KMS-11 (cell line): ENCODE measurements around the gene ABCB8.

Source experiments
- H2AFZ ChIP-seq: fragments of 200-600 bp; sonication (generic); 2 replicates; pipeline ENCODE4 v1.6.1; 2016; ENCODE audit warnings: antibody characterized with exemption, mixed run types, low read depth
- H3K27ac ChIP-seq: fragments of 200-600 bp; sonication (generic); 2 replicates; pipeline ENCODE4 v1.6.1; 2016; ENCODE audit warnings: mild to moderate bottlenecking, mixed run types
- H3K27me3 ChIP-seq: fragments of 200-600 bp; sonication (generic); 2 replicates; pipeline ENCODE4 v1.6.1; 2017; ENCODE audit warnings: mild to moderate bottlenecking, low read depth, mixed run types, moderate library complexity; ENCODE audit not compliant: insufficient read depth
- H3K36me3 ChIP-seq: fragments of 200-600 bp; sonication (generic); 2 replicates; pipeline ENCODE4 v1.6.1; 2017; ENCODE audit warnings: mild to moderate bottlenecking, mixed run types; ENCODE audit not compliant: insufficient read depth
- H3K4me1 ChIP-seq: fragments of 200-600 bp; sonication (generic); 2 replicates; pipeline ENCODE4 v1.6.1; 2016; ENCODE audit warnings: mild to moderate bottlenecking, low read depth, mixed run types; ENCODE audit not compliant: poor library complexity, severe bottlenecking
- H3K4me2 ChIP-seq: fragments of 200-600 bp; sonication (generic); 2 replicates; pipeline ENCODE4 v1.7.0; 2016; ENCODE audit warnings: mild to moderate bottlenecking, mixed run types
- H3K4me3 ChIP-seq: fragments of 200-600 bp; sonication (generic); IDR thresholded peaks from 2 replicates; pipeline ENCODE4 v1.6.1; 2017; ENCODE audit warnings: low read depth, low read length, mixed read lengths; ENCODE audit not compliant: insufficient read depth
- H3K79me2 ChIP-seq: fragments of 200-600 bp; sonication (generic); 2 replicates; pipeline ENCODE4 v1.6.1; 2016; ENCODE audit warnings: low read depth, mixed run types; ENCODE audit not compliant: insufficient read depth
- H3K9ac ChIP-seq: fragments of 200-600 bp; sonication (generic); 2 replicates; pipeline ENCODE4 v1.6.1; 2016; ENCODE audit warnings: mild to moderate bottlenecking, mixed run types
- H4K20me1 ChIP-seq: fragments of 200-600 bp; sonication (generic); 2 replicates; pipeline ENCODE4 v1.6.1; 2016; ENCODE audit warnings: mild to moderate bottlenecking, mixed run types; ENCODE audit not compliant: insufficient read depth
- CTCF ChIP-seq: fragments of 200-600 bp; sonication (generic); conservative IDR thresholded peaks from 2 replicates; pipeline ENCODE4 v1.6.1; 2017; ENCODE audit warnings: low read depth, mild to moderate bottlenecking, antibody characterized with exemption, low read length, moderate library complexity, mixed read lengths

ABCB8 gene

DNA sequence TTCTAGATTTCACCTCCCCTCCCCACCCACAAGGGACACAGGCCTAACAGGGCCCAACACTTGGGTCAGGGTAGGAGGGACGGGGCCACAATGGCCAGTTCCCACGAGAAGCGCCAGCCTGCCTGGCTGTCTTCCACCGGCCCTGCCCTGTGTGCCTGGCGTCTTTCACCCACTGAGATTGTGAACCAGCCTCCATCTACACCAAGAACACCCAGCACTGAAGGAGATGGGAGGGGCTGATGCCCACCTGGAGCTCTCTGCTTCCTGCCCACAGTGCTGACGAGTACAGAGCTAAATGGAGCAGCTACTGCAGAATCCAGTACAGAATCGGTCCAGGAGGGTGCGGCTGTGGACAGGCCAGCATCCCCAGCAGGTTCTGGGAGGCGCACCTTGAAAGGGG, 17.7 kb downstream of the ABCB8 start:
- no peak overlapping the region for H3K27ac ChIP-seq

GRCh38 chr7:151046603-151047573, 18.6 kb downstream of the ABCB8 start:
- no peak overlapping the region for H3K9ac ChIP-seq
- H2AFZ ChIP-seq: no peak overlapping the region
- H3K27ac ChIP-seq: no peak overlapping the region
- no peak for TF ChIP-seq CTCF
- H4K20me1 ChIP-seq: no peaks in the 10 kb centered on the region
- H3K36me3 ChIP-seq: no peaks in the 10 kb centered on the region
- no peaks in the 10 kb centered on the region for H3K79me2 ChIP-seq
- no peak overlapping the region for H3K4me3 ChIP-seq
- H3K4me2 ChIP-seq: no peak overlapping the region
- H3K4me1 ChIP-seq: no peaks in the 10 kb centered on the region
- peaks cover 13% of the 10 kb centered on the region; the same call in 1 of the 2 replicates for H3K27me3 ChIP-seq

More for the DNA sequence above, 17.7 kb downstream of the ABCB8 start:
- H3K4me1 ChIP-seq: no peaks in the 10 kb centered on the region
- peaks cover 13% of the 10 kb centered on the region; the same call in 1 of the 2 replicates for H3K27me3 ChIP-seq
- no peak for TF ChIP-seq CTCF
- no peak overlapping the region for H2AFZ ChIP-seq
- no peaks in the 10 kb centered on the region for H3K79me2 ChIP-seq
- H3K9ac ChIP-seq: no peak overlapping the region
- no peak overlapping the region for H3K4me2 ChIP-seq
- H3K36me3 ChIP-seq: no peaks in the 10 kb centered on the region
- H4K20me1 ChIP-seq: no peaks in the 10 kb centered on the region
- H3K4me3 ChIP-seq: no peak overlapping the region

DNA sequence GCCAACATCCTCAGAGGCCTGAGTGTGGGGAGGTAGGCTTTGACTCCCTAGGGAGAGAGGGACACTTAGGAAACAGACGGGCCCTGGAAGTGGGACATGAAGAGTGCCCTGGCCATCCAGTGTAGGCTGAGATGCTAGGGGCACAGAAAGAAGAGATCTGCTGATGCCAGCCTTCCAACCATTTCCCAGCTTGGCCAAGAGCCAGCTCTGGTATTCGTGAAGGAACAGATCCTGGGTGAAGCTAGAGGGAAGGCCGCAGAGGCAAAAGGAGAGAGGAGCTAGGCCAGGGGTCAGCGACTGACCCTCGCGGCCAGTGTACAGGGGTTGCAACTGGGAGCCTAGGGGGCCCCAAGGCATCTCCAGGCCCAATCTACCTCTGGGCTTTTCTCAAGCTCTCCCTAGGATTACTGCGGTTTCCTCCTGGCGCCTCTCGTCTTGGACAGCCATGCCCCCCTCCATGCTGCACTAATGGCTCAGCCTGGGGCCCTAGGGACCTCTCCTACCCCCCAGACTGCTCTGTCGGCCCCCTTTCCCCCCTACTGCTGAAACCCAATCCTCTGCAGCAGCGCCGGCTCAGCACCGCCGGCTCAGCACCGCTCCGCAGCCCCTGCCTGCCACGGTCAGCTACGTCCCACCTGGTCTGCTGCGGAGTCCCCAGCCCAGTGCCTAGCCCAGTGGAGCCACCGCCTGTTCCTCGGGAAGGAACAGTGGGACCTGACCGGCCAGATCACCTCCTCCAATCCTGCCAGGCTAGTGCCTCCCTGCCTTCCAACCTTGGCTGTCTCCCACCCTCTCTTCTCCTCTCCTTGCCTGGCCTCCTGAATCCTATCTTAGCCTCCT, 19.9 kb downstream of the ABCB8 start, which contains the start of gene ASIC3:
Gene ASIC3, plus strand, starts transcription at position 556 of the 840 bp plus-strand sequence. CDS start 355 bp downstream, outside the sequence.
- Histone ChIP-seq H3K4me3 (no peak within 1 kb of the TSS), H3K9ac (no peak within 1 kb of the TSS), H3K36me3 (no peaks in the 10 kb centered on the region), H3K27ac (no peak within 1 kb of the TSS), H3K79me2 (no peaks in the 10 kb centered on the region), H3K27me3 (peaks cover 13% of the 10 kb centered on the region; the same call in 1 of the 2 replicates), H3K4me1 (no peaks in the 10 kb centered on the region), H2AFZ (no peak within 1 kb of the TSS), H3K4me2 (no peak within 1 kb of the TSS), H4K20me1 (no peaks in the 10 kb centered on the region)
- TF ChIP-seq CTCF: no peak

GRCh38 chr7:151048911-151049463, 20.7 kb downstream of the ABCB8 start:
- H3K4me1 ChIP-seq: no peaks in the 10 kb centered on the region
- no peaks in the 10 kb centered on the region for H4K20me1 ChIP-seq

More at GRCh38 chr7:151048911-151049463, 20.7 kb downstream of the ABCB8 start:
- no peak overlapping the region for H3K27ac ChIP-seq
- no peak overlapping the region for H3K4me3 ChIP-seq
- no peak overlapping the region for H3K9ac ChIP-seq
- H3K27me3 ChIP-seq: peaks cover 13% of the 10 kb centered on the region; the same call in 1 of the 2 replicates
- H3K4me2 ChIP-seq: no peak overlapping the region
- no peaks in the 10 kb centered on the region for H3K79me2 ChIP-seq
- H3K36me3 ChIP-seq: no peaks in the 10 kb centered on the region
- TF ChIP-seq CTCF: no peak
- no peak overlapping the region for H2AFZ ChIP-seq
